Choroid plexus epithelial cell (primary cell): Measurements from ENCODE around the gene SPACDR.

Source experiments
- DNase-seq: peaks from one replicate; pipeline ENCODE4 v3.0.0-alpha.2; 2010; ENCODE audit warnings: low read depth
- H3K4me3 ChIP-seq: 2 replicates; pipeline ENCODE4 v1.5.1; 2011; ENCODE audit warnings: low read depth, mild to moderate bottlenecking, control low read depth, low read length, moderate library complexity
- CTCF ChIP-seq: conservative IDR thresholded peaks from 2 replicates; pipeline ENCODE4 v1.5.1; 2011; ENCODE audit warnings: low read depth, mild to moderate bottlenecking, control low read depth, inconsistent platforms, low read length, moderate library complexity

Gene SPACDR

GRCh38 chr7:100496509-100496908 is 32.4 kb upstream of the SPACDR start:
- no peak for DNase-seq
- TF ChIP-seq CTCF, result no peak
- no peak overlapping the region for H3K4me3 ChIP-seq

- TF ChIP-seq CTCF, result peak; percentile 29
- peak overlapping the region; percentile 48 for H3K4me3 ChIP-seq
- peak; percentile 37 for DNase-seq
Observed at GRCh38 chr7:100493476-100494264, 29.6 kb upstream of the SPACDR start.

DNA sequence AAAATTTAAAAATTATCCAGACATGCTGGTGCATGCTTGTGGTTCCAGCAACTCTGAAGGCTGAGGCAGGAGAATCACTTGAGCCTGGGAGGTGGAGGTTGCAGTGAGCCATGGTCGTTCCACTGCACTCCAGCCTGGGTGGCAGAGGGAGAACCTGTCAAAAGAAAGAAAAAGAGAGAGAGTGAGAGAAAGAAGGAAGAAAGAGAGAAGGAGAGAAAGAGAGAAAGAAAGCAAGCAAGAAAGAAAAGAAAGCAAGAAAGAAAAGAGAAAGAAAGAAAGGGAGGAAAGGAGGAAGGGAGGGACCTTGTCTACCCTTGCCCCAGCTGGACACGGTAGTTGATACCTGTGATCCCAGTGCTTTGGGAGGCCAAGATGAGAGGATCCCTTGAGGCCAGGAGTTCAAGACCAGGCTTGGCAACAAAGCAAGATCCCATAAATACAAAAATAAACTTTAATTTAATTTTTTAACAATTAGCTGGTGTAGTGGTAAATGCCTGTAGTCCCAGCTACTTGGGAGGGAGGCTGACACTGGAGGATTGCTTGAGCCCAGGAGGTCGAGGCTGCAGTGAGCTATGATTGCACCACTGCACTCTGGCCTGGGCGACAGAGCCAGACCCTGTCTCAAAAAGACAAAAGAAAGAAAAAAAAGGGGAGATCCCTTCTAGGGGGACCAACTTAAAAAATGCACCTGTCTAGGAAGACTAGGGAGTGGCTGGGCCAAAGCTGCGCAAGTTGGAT is 28.8 kb upstream of the SPACDR start:
- DNase-seq, result no peak
- no peak for TF ChIP-seq CTCF
- H3K4me3 ChIP-seq, result peak overlapping the region; percentile 48

DNA sequence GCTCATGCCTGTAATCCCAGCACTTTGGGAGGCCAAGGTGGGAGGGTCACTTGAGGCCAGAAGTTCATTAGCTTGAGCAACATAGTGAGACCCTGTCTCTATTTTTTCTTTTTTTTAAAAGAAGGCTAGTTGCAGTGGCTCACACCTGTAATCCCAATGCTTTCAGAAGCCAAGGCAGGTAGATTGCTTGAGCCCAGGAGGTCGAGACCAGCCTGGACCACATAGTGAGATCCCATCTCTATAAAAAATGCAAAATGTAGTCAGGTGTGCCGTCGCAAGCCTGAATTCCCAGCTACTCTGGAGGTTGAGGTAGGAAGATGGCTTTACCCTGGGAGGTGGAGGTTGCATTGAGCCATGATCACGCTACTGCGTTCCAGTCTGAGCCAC is 27.1 kb upstream of the SPACDR start:
- no peak for TF ChIP-seq CTCF
- no peak overlapping the region for H3K4me3 ChIP-seq
- no peak for DNase-seq

- H3K4me3 ChIP-seq, result no peak overlapping the region
- DNase-seq, result no peak
- TF ChIP-seq CTCF, result no peak
Observed at GRCh38 chr7:100490483-100491191, 26.6 kb upstream of the SPACDR start.

DNA sequence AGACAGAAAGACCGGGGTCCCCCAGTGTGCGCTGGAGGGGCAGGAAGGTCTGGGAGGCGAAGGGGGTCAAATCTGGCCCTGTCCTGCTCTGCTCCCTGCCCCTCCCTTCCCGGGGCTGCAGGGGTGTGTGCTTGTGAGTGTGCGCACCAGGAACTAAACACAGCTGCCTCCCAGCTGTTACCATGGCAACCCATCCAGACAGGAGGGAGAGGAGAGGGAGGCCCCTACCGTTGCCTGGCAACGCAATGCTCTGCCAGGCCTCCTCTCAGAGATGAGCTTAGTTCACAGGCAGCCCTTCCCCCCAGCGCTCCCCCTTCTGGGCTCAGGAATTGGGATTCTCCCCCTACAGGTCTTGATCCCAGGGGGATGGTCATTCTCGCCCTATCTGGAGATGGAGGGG is 25.8 kb upstream of the SPACDR start:
- peak; percentile 96 for DNase-seq
- H3K4me3 ChIP-seq, result no peak overlapping the region
- TF ChIP-seq CTCF, result no peak
